ENCODE results near the gene RGS16.

DNA sequence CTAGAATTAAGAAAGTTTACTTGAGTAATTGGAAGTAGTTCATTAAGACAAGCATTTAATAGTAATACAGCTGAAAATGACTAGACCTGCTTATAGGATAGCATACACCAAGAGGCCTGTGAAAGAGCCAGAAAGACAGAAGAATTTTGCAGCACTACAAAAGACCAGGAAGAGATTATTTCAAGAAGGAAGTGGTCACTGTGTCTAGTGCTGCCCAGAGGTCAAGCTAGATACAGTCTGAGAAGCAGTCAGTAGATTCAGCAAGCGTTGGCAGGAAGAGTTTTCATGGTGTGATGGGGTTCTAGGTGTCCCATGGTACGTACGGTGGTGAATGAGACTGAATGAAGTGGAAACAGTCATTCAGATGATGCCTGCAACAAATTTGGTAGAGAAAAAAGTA is 48.7 kb upstream of the RGS16 start:
- TF ChIP-seq POLR2A (IDR thresholded peaks at IDR 0.05) (no peak), CTCF (IDR thresholded peaks at IDR 0.05) (no peak)
